ENCODE measurements around the gene SULF2. TPM values are rescaled to one million over a fixed set of nuclear protein-coding genes. Genes with fewer than 3 reads are reported as not detected.

SULF2 gene
- total and polyA plus RNA-seq, 2 of the 13 experiments (the other 11 are each of a cell fraction or from before 2014, with no cell fraction given), result 7.2 to 50.9 TPM

DNA sequence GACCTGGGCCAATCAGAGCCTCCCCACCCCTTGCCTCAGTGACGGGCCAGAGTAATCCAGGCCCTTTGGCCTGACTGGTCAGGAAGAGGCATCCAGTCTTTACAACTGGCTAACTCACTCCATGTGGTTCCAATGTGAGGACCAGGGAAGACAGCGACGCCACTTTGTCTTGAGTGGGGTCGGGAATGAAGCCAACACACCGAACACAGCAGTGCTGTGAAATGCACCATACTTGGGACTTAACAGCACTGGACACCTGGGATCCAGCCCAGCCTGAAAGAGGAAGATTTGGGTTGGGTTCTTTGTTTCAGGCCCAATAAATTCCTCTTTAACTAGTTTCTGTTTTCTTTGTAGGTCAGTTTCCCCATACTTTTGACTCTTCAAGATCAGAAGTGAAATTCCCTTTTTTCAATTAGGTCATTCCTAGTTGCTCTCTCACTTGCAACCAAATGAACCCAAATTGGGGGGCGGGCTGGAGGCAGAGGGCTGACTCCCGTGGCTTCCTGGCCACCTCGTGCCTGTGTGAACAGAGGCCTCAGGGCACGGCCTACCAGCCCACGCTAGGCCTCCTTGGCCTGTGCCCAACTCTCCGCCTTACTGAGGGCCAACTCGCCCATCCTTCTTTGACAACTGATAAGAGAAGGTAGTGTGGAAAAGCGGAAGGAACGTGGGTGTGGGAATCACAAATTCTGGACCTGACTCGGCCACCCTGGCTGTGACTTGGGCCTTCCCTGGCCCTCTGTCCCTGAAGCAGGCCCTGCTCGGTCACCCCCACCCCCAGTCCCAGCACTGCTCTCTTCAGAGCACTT, 17.1 kb downstream of the SULF2 start:
- ATAC-seq (peak; percentile 22), FAIRE-seq (no peak)

More for the DNA sequence above, 17.1 kb downstream of the SULF2 start:
- H3K4me3 ChIP-seq (replicated peaks in 1 of 3; ENCODE audit: insufficient read depth in 1 of 3, low read depth in 2 of 3, low read length in 3 of 3), result no peak overlapping the region
- H2AFZ ChIP-seq (ENCODE audit: low read length), result no peak overlapping the region
- 62% methylated on average over 16 of the region's 16 CpGs for WGBS (ENCODE audit: low lambda C conversion rate)
- CTCF ChIA-PET (ENCODE audit: low intra/inter-chr PET ratio, low total read pairs), result no interaction called here
- no peak overlapping the region for H3K4me2 ChIP-seq (ENCODE audit: low read depth, low read length)
- no TSS peak for BruUV-seq (replicated peaks)
- H3K4me1 ChIP-seq (ENCODE audit: insufficient read depth, low read length), result peaks cover 8% of the 10 kb centered on the region
- TF ChIP-seq ZFX (CRISPR knock-in tag; IDR thresholded peaks at IDR 0.05; ENCODE audit: low read depth) (peak; percentile 43), NRL (CRISPR knock-in tag; IDR thresholded peaks at IDR 0.05; ENCODE audit: borderline replicate concordance) (peak; percentile 18; the same call in 1 of the 2 replicates), ZNF547 (CRISPR knock-in tag; IDR thresholded peaks at IDR 0.05) (0 out of 2 replicates have a peak, but pooled peaks have one; percentile 18), ZBTB7A (CRISPR knock-in tag; IDR thresholded peaks at IDR 0.05) (peak; percentile 20; the same call in 1 of the 2 replicates), ZFYVE20 (CRISPR knock-in tag; IDR thresholded peaks at IDR 0.05; ENCODE audit: borderline replicate concordance, low read depth) (no peak), TAF1 (CRISPR knock-in tag; IDR thresholded peaks at IDR 0.05) (peak; percentile 24; the same call in 1 of the 2 replicates), TCF7 (IDR thresholded peaks at IDR 0.05; ENCODE audit: low read depth) (no peak), KLF11 (CRISPR knock-in tag; IDR thresholded peaks at IDR 0.05) (no peak), ZFY (CRISPR knock-in tag; IDR thresholded peaks at IDR 0.05) (peak; percentile 61; the same call in 1 of the 2 replicates), ZMAT5 (CRISPR knock-in tag; IDR thresholded peaks at IDR 0.05; ENCODE audit: borderline replicate concordance, low read depth) (no peak), HIVEP1 (CRISPR knock-in tag; IDR thresholded peaks at IDR 0.05) (0 out of 2 replicates have a peak, but pooled peaks have one; percentile 21), ZNF205 (CRISPR knock-in tag; IDR thresholded peaks at IDR 0.05) (0 out of 2 replicates have a peak, but pooled peaks have one; percentile 37), ZBTB3 (CRISPR knock-in tag; IDR thresholded peaks at IDR 0.05; ENCODE audit: borderline replicate concordance, low read depth) (no peak), NCOR1 (IDR thresholded peaks at IDR 0.05; ENCODE audit: borderline replicate concordance, low read length) (no peak), BHLHE40 (IDR thresholded peaks at IDR 0.05; ENCODE audit: low read length) (no peak)
- TF ChIP-seq, protein P1, sequence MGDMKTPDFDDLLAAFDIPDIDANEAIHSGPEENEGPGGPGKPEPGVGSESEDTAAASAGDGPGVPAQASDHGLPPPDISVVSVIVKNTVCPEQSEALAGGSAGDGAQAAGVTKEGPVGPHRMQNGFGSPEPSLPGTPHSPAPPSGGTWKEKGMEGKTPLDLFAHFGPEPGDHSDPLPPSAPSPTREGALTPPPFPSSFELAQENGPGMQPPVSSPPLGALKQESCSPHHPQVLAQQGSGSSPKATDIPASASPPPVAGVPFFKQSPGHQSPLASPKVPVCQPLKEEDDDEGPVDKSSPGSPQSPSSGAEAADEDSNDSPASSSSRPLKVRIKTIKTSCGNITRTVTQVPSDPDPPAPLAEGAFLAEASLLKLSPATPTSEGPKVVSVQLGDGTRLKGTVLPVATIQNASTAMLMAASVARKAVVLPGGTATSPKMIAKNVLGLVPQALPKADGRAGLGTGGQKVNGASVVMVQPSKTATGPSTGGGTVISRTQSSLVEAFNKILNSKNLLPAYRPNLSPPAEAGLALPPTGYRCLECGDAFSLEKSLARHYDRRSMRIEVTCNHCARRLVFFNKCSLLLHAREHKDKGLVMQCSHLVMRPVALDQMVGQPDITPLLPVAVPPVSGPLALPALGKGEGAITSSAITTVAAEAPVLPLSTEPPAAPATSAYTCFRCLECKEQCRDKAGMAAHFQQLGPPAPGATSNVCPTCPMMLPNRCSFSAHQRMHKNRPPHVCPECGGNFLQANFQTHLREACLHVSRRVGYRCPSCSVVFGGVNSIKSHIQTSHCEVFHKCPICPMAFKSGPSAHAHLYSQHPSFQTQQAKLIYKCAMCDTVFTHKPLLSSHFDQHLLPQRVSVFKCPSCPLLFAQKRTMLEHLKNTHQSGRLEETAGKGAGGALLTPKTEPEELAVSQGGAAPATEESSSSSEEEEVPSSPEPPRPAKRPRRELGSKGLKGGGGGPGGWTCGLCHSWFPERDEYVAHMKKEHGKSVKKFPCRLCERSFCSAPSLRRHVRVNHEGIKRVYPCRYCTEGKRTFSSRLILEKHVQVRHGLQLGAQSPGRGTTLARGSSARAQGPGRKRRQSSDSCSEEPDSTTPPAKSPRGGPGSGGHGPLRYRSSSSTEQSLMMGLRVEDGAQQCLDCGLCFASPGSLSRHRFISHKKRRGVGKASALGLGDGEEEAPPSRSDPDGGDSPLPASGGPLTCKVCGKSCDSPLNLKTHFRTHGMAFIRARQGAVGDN (CRISPR knock-in tag; IDR thresholded peaks at IDR 0.05), result peak; percentile 40
- H3K9me3 ChIP-seq (ENCODE audit: low read length), result no peaks in the 10 kb centered on the region
- no peak overlapping the region for H3K27ac ChIP-seq (ENCODE audit: extremely low read length, insufficient read depth, low read length)
- in situ Hi-C loops (cut with HindIII; ENCODE audit: extremely low pct_ligation_motif_present, low pct_unique_long_range_greater_than_20kb), result no loop called here
- intact Hi-C loops (cut with micrococcal nuclease; ENCODE audit: unreplicated experiment), result no loop called here
- no peak for DNase-seq (ENCODE audit: low spot score)
- H3K27me3 ChIP-seq (ENCODE audit: control insufficient read depth in 1 of 2, insufficient read depth in 2 of 2, low read length in 2 of 2), result no peaks in the 10 kb centered on the region
- H3K36me3 ChIP-seq (replicated peaks in 1 of 2; ENCODE audit: control insufficient read depth in 1 of 2, insufficient read depth in 2 of 2, low read length in 2 of 2), result no peaks in the 10 kb centered on the region; a peak in 1 of 5 replicates
- H3K9ac ChIP-seq (ENCODE audit: insufficient read depth, low read depth, low read length), result no peak overlapping the region
- no peaks in the 10 kb centered on the region for H3K79me2 ChIP-seq (ENCODE audit: insufficient read depth, low read length)
- POLR2A ChIA-PET, result no interaction called here
- no peaks in the 10 kb centered on the region for H4K20me1 ChIP-seq (ENCODE audit: insufficient read depth, low read length)

Data from HepG2 (cell line).